Measurements from ENCODE around the gene CACNA2D2.

- TF ChIP-seq FOXM1 (IDR thresholded peaks at IDR 0.05; ENCODE audit: borderline replicate concordance) (no peak), SP1 (IDR thresholded peaks at IDR 0.05) (no peak)
- TF ChIP-seq, protein P1, sequence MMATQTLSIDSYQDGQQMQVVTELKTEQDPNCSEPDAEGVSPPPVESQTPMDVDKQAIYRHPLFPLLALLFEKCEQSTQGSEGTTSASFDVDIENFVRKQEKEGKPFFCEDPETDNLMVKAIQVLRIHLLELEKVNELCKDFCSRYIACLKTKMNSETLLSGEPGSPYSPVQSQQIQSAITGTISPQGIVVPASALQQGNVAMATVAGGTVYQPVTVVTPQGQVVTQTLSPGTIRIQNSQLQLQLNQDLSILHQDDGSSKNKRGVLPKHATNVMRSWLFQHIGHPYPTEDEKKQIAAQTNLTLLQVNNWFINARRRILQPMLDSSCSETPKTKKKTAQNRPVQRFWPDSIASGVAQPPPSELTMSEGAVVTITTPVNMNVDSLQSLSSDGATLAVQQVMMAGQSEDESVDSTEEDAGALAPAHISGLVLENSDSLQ (IDR thresholded peaks at IDR 0.05) = no peak
Measured at GRCh38 chr3:50373146-50374051, 130.0 kb downstream of the CACNA2D2 start.

All from HEK293T (cell line).